GM23338 (cell line): ENCODE data around the gene DRGX. TPM values are rescaled to one million over a fixed set of nuclear protein-coding genes. Genes with fewer than 3 reads are reported as not detected.

Experiments used
- ATAC-seq: fragments of 200-7000 bp; cut with Tn5 transposase; 3 replicates; pipeline ENCODE4 v1.9.1; 2020
- DNase-seq: peaks from one replicate; pipeline ENCODE4 v3.0.0-alpha.2; 2015; ENCODE audit warnings: low spot score
- H2AFZ ChIP-seq: fragments of 200-600 bp; sonication (generic); 2 replicates; pipeline ENCODE4 v1.8.0; 2016; ENCODE audit warnings: antibody characterized with exemption, mild to moderate bottlenecking, moderate library complexity
- H3F3A ChIP-seq: fragments of 200-600 bp; sonication (generic); replicated peaks from 2 replicates; pipeline ENCODE4 v1.8.0; 2017; ENCODE audit warnings: antibody characterized with exemption, mixed run types, low read depth
- H3K27ac ChIP-seq: fragments of 200-600 bp; sonication (generic); 2 replicates; pipeline ENCODE4 v1.6.1; 2016; ENCODE audit warnings: low read depth
- H3K27me3 ChIP-seq: fragments of 200-600 bp; sonication (generic); 2 replicates; pipeline ENCODE4 v1.8.0; 2016; ENCODE audit warnings: mild to moderate bottlenecking, mixed run types, moderate library complexity; ENCODE audit not compliant: insufficient read depth
- H3K36me3 ChIP-seq: fragments of 200-600 bp; sonication (generic); 2 replicates; pipeline ENCODE4 v1.8.0; 2016; ENCODE audit warnings: mild to moderate bottlenecking; ENCODE audit not compliant: insufficient read depth
- H3K4me1 ChIP-seq: fragments of 200-600 bp; sonication (generic); 2 replicates; pipeline ENCODE4 v1.8.0; 2016; ENCODE audit warnings: mild to moderate bottlenecking, moderate library complexity; ENCODE audit not compliant: insufficient read depth
- H3K4me2 ChIP-seq: fragments of 200-600 bp; sonication (generic); 2 replicates; pipeline ENCODE4 v1.7.1; 2017; ENCODE audit warnings: mixed run types
- H3K4me3 ChIP-seq: fragments of 200-600 bp; sonication (generic); 2 replicates; pipeline ENCODE4 v1.6.1; 2016; ENCODE audit warnings: mixed run types
- H3K79me2 ChIP-seq: fragments of 200-600 bp; sonication (generic); replicated peaks from 2 replicates; pipeline ENCODE4 v1.8.0; 2017; ENCODE audit warnings: mild to moderate bottlenecking; ENCODE audit not compliant: insufficient read depth
- H3K9me2 ChIP-seq: fragments of 200-600 bp; sonication (generic); 2 replicates; pipeline ENCODE4 v1.8.0; 2017; ENCODE audit not compliant: insufficient read depth
- H4K20me1 ChIP-seq: fragments of 200-600 bp; sonication (generic); replicated peaks from 2 replicates; pipeline ENCODE4 v1.8.0; 2017; ENCODE audit warnings: mild to moderate bottlenecking; ENCODE audit not compliant: insufficient read depth
- H3K27ac Mint-ChIP-seq: 2 replicates; pipeline ENCODE4 v1.8.0; 2020; ENCODE audit warnings: inconsistent platforms, mild to moderate bottlenecking, moderate library complexity, mixed read lengths
- H3K27me3 Mint-ChIP-seq: 3 replicates; pipeline ENCODE4 v1.8.0; 2022; ENCODE audit warnings: low read depth, mild to moderate bottlenecking, moderate library complexity, mixed read lengths, inconsistent platforms; ENCODE audit not compliant: insufficient read depth, poor library complexity
- H3K36me3 Mint-ChIP-seq: 3 replicates; pipeline ENCODE4 v1.8.0; 2021; ENCODE audit warnings: low read depth, mild to moderate bottlenecking, inconsistent platforms, moderate library complexity, mixed read lengths
- H3K4me1 Mint-ChIP-seq: 3 replicates; pipeline ENCODE4 v1.8.0; 2020; ENCODE audit warnings: mild to moderate bottlenecking, inconsistent platforms, mixed read lengths
- H3K4me3 Mint-ChIP-seq: 3 replicates; pipeline ENCODE4 v1.8.0; 2021; ENCODE audit warnings: moderate library complexity, mild to moderate bottlenecking, inconsistent platforms, mixed read lengths
- H3K9me3 Mint-ChIP-seq: 3 replicates; pipeline ENCODE4 v1.8.0; 2020; ENCODE audit warnings: moderate library complexity, mild to moderate bottlenecking, inconsistent platforms, mixed read lengths
- CREB1 ChIP-seq: fragments of 250-450 bp; sonication (Bioruptor Pico); IDR thresholded peaks from 2 replicates; pipeline ENCODE4 v1.5.0; 2020; ENCODE audit warnings: low read depth, mild to moderate bottlenecking, moderate library complexity
- CTCF ChIP-seq, 2 experiments: fragments of 200-600 bp in 1 of 2; sonication (generic) in 1 of 2; conservative IDR thresholded peaks; 2 replicates each; pipeline versions ENCODE4 v1.5.1 to v1.6.1; 2016 to 2017; ENCODE audit warnings: antibody characterized with exemption in 2 of 2, low read depth in 2 of 2, mild to moderate bottlenecking in 2 of 2, moderate library complexity in 1 of 2
- EZH2 ChIP-seq: fragments of 200-600 bp; sonication (generic); IDR thresholded peaks from one replicate; pipeline ENCODE4 v1.8.0; 2017; ENCODE audit warnings: antibody characterized with exemption, mild to moderate bottlenecking, low read depth; ENCODE audit not compliant: unreplicated experiment
- EZH2phosphoT487 ChIP-seq: fragments of 200-600 bp; sonication (generic); IDR thresholded peaks from one replicate; pipeline ENCODE4 v1.8.1; 2018; ENCODE audit warnings: antibody characterized with exemption; ENCODE audit not compliant: unreplicated experiment
- JUNB ChIP-seq: IDR thresholded peaks from one replicate; pipeline ENCODE4 v1.6.1; 2016; ENCODE audit warnings: antibody characterized with exemption; ENCODE audit not compliant: unreplicated experiment
- NANOG ChIP-seq: IDR thresholded peaks from 2 replicates; pipeline ENCODE4 v1.6.1; 2016; ENCODE audit warnings: antibody characterized with exemption, borderline replicate concordance
- POLR2AphosphoS5 ChIP-seq: IDR thresholded peaks from 2 replicates; pipeline ENCODE4 v1.6.1; 2016; ENCODE audit warnings: antibody characterized with exemption, low read depth
- STAT1 ChIP-seq: IDR thresholded peaks from one replicate; pipeline ENCODE4 v1.6.1; 2016; ENCODE audit warnings: antibody characterized with exemption; ENCODE audit not compliant: unreplicated experiment
- ZNF114 ChIP-seq: fragments of 250-450 bp; sonication (Bioruptor Pico); IDR thresholded peaks from 2 replicates; pipeline ENCODE4 v1.5.0; 2020; ENCODE audit warnings: mild to moderate bottlenecking, moderate library complexity
- ZNF331 ChIP-seq: fragments of 250-450 bp; sonication (Bioruptor Pico); IDR thresholded peaks from 2 replicates; pipeline ENCODE4 v1.5.0; 2020; ENCODE audit warnings: low read depth, mild to moderate bottlenecking, moderate library complexity
- ZNF462 ChIP-seq: fragments of 250-450 bp; sonication (Bioruptor Pico); IDR thresholded peaks from 2 replicates; pipeline ENCODE4 v1.5.0; 2020; ENCODE audit warnings: mild to moderate bottlenecking, moderate library complexity
- polyA plus RNA-seq: library from polyadenylated mRNA; unstranded; fragments of >200 nt; fragmentation: Nextera tagmentation; extraction: Ambion mirVana; gene quantifications from 2 replicates; pipeline ENCODE4 v1.2.1, GENCODE V29; 2016
- total RNA-seq: library from RNA; depleted of rRNA; stranded (reverse); fragments of >200 nt; shearing (Covaris generic); gene quantifications from 2 replicates; pipeline ENCODE4 v1.2.3, GENCODE V29; 2014
- TF ChIP-seq, protein P1 (sequence below): IDR thresholded peaks from one replicate; pipeline ENCODE4 v1.6.1; 2018; ENCODE audit warnings: antibody characterized with exemption; ENCODE audit not compliant: unreplicated experiment
- TF ChIP-seq, protein P2 (sequence below): IDR thresholded peaks from 2 replicates; pipeline ENCODE4 v1.6.1; 2016; ENCODE audit warnings: antibody characterized with exemption

Gene DRGX
- total and polyA plus RNA-seq, 2 experiments from 2014 or later = not detected

- no peak for ATAC-seq
- Mint-ChIP-seq H3K4me1 (0 out of 3 replicates have a peak, but pooled peaks cover 2% of the 10 kb centered on the region), H3K27ac (no peak overlapping the region), H3K36me3 (no peaks in the 10 kb centered on the region), H3K27me3 (peaks cover 4% of the 10 kb centered on the region), H3K4me3 (no peak overlapping the region), H3K9me3 (no peaks in the 10 kb centered on the region)
- Histone ChIP-seq H3K4me2 (no peak overlapping the region), H3K36me3 (no peaks in the 10 kb centered on the region), H3K9me2 (no peaks in the 10 kb centered on the region), H2AFZ (no peak overlapping the region), H4K20me1 (no peaks in the 10 kb centered on the region), H3K27me3 (no peaks in the 10 kb centered on the region), H3K27ac (no peak overlapping the region), H3K4me1 (no peaks in the 10 kb centered on the region), H3K79me2 (no peaks in the 10 kb centered on the region), H3F3A (no peaks in the 10 kb centered on the region), H3K4me3 (no peak overlapping the region)
- TF ChIP-seq, protein P1, sequence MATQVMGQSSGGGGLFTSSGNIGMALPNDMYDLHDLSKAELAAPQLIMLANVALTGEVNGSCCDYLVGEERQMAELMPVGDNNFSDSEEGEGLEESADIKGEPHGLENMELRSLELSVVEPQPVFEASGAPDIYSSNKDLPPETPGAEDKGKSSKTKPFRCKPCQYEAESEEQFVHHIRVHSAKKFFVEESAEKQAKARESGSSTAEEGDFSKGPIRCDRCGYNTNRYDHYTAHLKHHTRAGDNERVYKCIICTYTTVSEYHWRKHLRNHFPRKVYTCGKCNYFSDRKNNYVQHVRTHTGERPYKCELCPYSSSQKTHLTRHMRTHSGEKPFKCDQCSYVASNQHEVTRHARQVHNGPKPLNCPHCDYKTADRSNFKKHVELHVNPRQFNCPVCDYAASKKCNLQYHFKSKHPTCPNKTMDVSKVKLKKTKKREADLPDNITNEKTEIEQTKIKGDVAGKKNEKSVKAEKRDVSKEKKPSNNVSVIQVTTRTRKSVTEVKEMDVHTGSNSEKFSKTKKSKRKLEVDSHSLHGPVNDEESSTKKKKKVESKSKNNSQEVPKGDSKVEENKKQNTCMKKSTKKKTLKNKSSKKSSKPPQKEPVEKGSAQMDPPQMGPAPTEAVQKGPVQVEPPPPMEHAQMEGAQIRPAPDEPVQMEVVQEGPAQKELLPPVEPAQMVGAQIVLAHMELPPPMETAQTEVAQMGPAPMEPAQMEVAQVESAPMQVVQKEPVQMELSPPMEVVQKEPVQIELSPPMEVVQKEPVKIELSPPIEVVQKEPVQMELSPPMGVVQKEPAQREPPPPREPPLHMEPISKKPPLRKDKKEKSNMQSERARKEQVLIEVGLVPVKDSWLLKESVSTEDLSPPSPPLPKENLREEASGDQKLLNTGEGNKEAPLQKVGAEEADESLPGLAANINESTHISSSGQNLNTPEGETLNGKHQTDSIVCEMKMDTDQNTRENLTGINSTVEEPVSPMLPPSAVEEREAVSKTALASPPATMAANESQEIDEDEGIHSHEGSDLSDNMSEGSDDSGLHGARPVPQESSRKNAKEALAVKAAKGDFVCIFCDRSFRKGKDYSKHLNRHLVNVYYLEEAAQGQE = no peak
- TF ChIP-seq, protein P2, sequence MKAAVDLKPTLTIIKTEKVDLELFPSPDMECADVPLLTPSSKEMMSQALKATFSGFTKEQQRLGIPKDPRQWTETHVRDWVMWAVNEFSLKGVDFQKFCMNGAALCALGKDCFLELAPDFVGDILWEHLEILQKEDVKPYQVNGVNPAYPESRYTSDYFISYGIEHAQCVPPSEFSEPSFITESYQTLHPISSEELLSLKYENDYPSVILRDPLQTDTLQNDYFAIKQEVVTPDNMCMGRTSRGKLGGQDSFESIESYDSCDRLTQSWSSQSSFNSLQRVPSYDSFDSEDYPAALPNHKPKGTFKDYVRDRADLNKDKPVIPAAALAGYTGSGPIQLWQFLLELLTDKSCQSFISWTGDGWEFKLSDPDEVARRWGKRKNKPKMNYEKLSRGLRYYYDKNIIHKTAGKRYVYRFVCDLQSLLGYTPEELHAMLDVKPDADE = no peak
- no peak for TF ChIP-seq ZNF462 (CRISPR knock-in tag)
- TF ChIP-seq ZNF114 (CRISPR knock-in tag) = no peak
- TF ChIP-seq CREB1 (CRISPR knock-in tag) = no peak
- no peak for TF ChIP-seq STAT1
- TF ChIP-seq CTCF (conservative IDR thresholded peaks at IDR 0.05; ENCODE audit: low read depth in 2 of 2) = no peak
- TF ChIP-seq EZH2 = no peak
- TF ChIP-seq JUNB = no peak
- TF ChIP-seq ZNF331 = no peak
- TF ChIP-seq NANOG = no peak
- no peak for TF ChIP-seq EZH2phosphoT487
- no peak for TF ChIP-seq POLR2AphosphoS5
- DNase-seq = no peak
Measured at GRCh38 chr10:49382226-49382625, 13.7 kb downstream of the DRGX start.
